NT2/D1 (cell line): ENCODE data around the gene JAKMIP3.

Experiments
- DNase-seq: peaks from one replicate; pipeline ENCODE4 v3.0.0-alpha.2; 2011; ENCODE audit warnings: low read depth, low spot score
- H3K27me3 ChIP-seq: 2 replicates; pipeline ENCODE4 v1.6.0; 2011; ENCODE audit warnings: mild to moderate bottlenecking; ENCODE audit not compliant: insufficient read length, insufficient read depth
- H3K36me3 ChIP-seq: 2 replicates; pipeline ENCODE4 v1.6.1; 2011; ENCODE audit warnings: mild to moderate bottlenecking, low read length, mixed read lengths; ENCODE audit not compliant: insufficient read depth, insufficient read length
- H3K4me1 ChIP-seq: 2 replicates; pipeline ENCODE4 v1.5.1; 2011; ENCODE audit not compliant: insufficient read depth, insufficient read length
- H3K4me3 ChIP-seq: 2 replicates; pipeline ENCODE4 v1.5.1; 2011; ENCODE audit warnings: low read depth; ENCODE audit not compliant: insufficient read length
- H3K9ac ChIP-seq: 2 replicates; pipeline ENCODE4 v1.6.0; 2011; ENCODE audit warnings: low read depth; ENCODE audit not compliant: insufficient read length
- H3K9me3 ChIP-seq: 2 replicates; pipeline ENCODE4 v1.5.1; 2011; ENCODE audit warnings: mild to moderate bottlenecking, low read length; ENCODE audit not compliant: insufficient read depth
- SUZ12 ChIP-seq: IDR thresholded peaks from 2 replicates; pipeline ENCODE4 v1.6.1; 2011; ENCODE audit not compliant: insufficient read length, insufficient read depth; ENCODE audit errors: extremely low read depth
- YY1 ChIP-seq: IDR thresholded peaks from 2 replicates; pipeline ENCODE4 v1.6.1; 2011; ENCODE audit not compliant: insufficient read length, insufficient read depth
- ZNF274 ChIP-seq: IDR thresholded peaks from 2 replicates; pipeline ENCODE4 v1.6.1; 2011; ENCODE audit warnings: mild to moderate bottlenecking, low read depth, low read length

The JAKMIP3 gene

DNA sequence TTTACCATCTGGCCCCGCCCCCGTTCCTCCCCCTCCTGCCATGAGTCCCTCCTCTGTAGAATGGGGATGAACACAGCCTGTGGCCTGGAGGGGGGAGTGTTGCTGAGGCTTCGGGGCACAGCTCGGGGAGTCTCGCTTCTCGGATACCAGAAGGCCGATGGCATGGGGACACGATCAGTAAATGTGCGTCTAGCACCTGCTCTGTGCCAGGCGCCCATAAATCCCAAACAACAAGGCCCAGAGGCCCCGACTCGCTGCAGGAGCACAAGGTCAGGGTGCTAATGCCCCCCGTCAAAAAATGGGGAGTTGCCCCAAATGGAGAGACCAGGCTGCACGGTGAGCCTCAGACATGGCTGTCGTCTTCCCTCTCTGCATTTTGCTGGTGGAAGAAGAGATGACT is 40.7 kb downstream of the JAKMIP3 start:
- TF ChIP-seq ZNF274 (no peak), YY1 (no peak), SUZ12 (no peak)
- DNase-seq = no peak
- Histone ChIP-seq H3K36me3 (no peaks in the 10 kb centered on the region), H3K9me3 (no peaks in the 10 kb centered on the region), H3K4me1 (no peaks in the 10 kb centered on the region), H3K27me3 (no peaks in the 10 kb centered on the region), H3K4me3 (no peak overlapping the region), H3K9ac (no peak overlapping the region)

DNA sequence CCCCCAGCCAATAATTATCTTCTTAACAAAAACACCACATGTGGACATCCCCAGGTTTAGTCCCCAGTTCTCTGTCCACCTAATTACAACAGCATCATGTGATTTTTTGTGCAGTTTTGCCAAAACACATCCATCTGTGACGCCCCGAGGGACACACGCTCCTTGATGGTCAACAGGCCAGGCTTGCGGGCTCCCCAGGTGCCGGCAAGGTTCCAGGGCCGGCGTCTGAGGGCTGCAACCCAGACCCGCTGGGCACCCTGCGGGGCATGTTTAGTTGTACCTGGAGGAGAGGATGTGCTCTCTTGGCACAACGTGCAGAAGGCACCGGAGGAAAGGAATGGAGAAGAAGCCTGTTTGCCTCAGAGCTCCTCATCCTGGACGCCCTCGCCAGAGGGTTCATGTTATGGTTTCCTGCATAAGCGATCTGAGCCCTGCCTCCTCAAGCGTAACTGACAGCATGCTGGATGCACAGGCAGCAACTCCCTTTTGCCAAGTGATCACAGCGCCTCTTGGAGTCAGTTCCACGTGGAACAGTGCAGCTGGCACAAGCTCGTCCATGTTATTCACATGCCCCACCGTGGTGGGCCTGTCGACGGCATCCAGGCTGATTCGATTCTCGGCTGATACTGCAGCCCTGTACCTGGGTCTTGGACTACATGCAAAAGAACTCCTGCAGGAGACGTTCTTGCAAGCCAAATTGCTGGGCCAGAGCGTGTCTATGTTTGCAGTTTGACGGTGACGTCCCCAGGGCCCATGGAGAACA is 41.6 kb downstream of the JAKMIP3 start:
- Histone ChIP-seq H3K4me1 (no peaks in the 10 kb centered on the region), H3K36me3 (no peaks in the 10 kb centered on the region), H3K4me3 (no peak overlapping the region), H3K27me3 (no peaks in the 10 kb centered on the region), H3K9me3 (no peaks in the 10 kb centered on the region), H3K9ac (no peak overlapping the region)
- DNase-seq = no peak
- TF ChIP-seq ZNF274 (no peak), YY1 (no peak), SUZ12 (no peak)

- Histone ChIP-seq H3K9me3 (no peaks in the 10 kb centered on the region), H3K4me1 (no peaks in the 10 kb centered on the region), H3K36me3 (no peaks in the 10 kb centered on the region), H3K27me3 (no peaks in the 10 kb centered on the region), H3K9ac (no peak overlapping the region), H3K4me3 (no peak overlapping the region)
- TF ChIP-seq SUZ12 (no peak), YY1 (no peak), ZNF274 (no peak)
- no peak for DNase-seq
These were observed 42.5 kb downstream of the JAKMIP3 start for GRCh38 chr10:132107949-132108877.

GRCh38 chr10:132109341-132110110 is 43.8 kb downstream of the JAKMIP3 start:
- H3K27me3 ChIP-seq = no peaks in the 10 kb centered on the region

GRCh38 chr10:132110111-132110521 is 44.4 kb downstream of the JAKMIP3 start:
- TF ChIP-seq ZNF274 (no peak), SUZ12 (no peak), YY1 (no peak)
- DNase-seq = no peak

More at GRCh38 chr10:132109341-132110110, 43.8 kb downstream of the JAKMIP3 start:
- no peak for DNase-seq
- Histone ChIP-seq H3K4me1 (no peaks in the 10 kb centered on the region), H3K9me3 (no peaks in the 10 kb centered on the region), H3K4me3 (no peak overlapping the region), H3K9ac (no peak overlapping the region), H3K36me3 (no peaks in the 10 kb centered on the region)
- TF ChIP-seq ZNF274 (no peak), SUZ12 (no peak)

GRCh38 chr10:132110713-132111112 is 45.0 kb downstream of the JAKMIP3 start:
- no peak overlapping the region for H3K4me3 ChIP-seq
- H3K36me3 ChIP-seq = no peaks in the 10 kb centered on the region
- no peak for TF ChIP-seq SUZ12
- no peak for TF ChIP-seq YY1
- TF ChIP-seq ZNF274 = no peak
- no peaks in the 10 kb centered on the region for H3K9me3 ChIP-seq
- H3K4me1 ChIP-seq = no peaks in the 10 kb centered on the region
- DNase-seq = no peak
- no peak overlapping the region for H3K9ac ChIP-seq
- H3K27me3 ChIP-seq = no peaks in the 10 kb centered on the region

More at GRCh38 chr10:132110111-132110521, 44.4 kb downstream of the JAKMIP3 start:
- Histone ChIP-seq H3K4me3 (no peak overlapping the region), H3K9me3 (no peaks in the 10 kb centered on the region), H3K36me3 (no peaks in the 10 kb centered on the region), H3K4me1 (no peaks in the 10 kb centered on the region), H3K27me3 (no peaks in the 10 kb centered on the region), H3K9ac (no peak overlapping the region)
